ENCODE measurements around the gene ATP11C.
"Not testable (repeated sequence)": the region's sequence is repeated elsewhere in the genome, so short reads cannot be mapped to it uniquely, and the experiment has no call there.

The ATP11C gene

GRCh38 chrX:139924069-139924695 is 8.7 kb downstream of the ATP11C start:
- DNase-seq, result no peak

DNA sequence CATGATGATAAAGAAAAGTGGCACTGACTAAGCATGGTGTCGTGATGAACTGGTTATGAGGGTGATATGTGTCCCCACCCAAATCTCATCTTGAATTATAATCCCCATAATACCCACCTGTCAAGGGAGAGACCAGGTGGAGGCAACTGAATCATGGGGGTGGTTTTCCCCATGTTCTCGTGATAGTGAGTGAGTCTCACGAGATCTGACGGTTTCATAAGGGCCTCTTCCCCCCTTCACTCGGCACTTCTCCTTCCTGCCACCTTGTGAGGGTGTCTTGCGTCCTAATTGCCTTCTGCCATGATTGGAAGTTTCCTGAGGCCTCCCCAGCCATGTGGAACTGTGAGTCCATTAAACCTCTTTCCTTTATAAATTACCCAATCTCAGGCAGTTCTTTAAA is 11.7 kb downstream of the ATP11C start:
- not testable (repeated sequence) for DNase-seq

DNA sequence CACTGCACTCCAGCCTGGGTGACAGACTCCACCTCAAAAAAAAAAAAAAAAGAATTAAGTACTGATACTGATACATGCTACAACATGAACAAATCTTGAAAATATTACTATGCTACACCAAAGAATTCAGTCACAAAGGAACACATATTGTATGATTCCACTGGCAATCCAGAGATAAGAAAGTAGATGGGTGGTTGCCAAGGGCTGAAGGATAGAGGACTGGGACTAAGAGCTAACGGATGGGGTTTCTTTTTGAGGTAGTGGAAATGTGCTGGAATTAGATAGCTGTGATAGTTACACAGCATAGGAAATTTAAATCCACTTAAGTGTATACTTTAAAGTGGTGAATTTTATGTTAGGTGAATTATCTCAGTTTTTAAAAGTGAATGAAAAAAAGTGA is 12.5 kb downstream of the ATP11C start:
- no peak for DNase-seq

- no peak for DNase-seq
Measured at GRCh38 chrX:139914421-139914820, 18.4 kb downstream of the ATP11C start.

GRCh38 chrX:139909712-139910111 is 23.1 kb downstream of the ATP11C start:
- no peak for DNase-seq

- DNase-seq, result no peak
Measured at GRCh38 chrX:139907078-139907477, 25.8 kb downstream of the ATP11C start.

DNA sequence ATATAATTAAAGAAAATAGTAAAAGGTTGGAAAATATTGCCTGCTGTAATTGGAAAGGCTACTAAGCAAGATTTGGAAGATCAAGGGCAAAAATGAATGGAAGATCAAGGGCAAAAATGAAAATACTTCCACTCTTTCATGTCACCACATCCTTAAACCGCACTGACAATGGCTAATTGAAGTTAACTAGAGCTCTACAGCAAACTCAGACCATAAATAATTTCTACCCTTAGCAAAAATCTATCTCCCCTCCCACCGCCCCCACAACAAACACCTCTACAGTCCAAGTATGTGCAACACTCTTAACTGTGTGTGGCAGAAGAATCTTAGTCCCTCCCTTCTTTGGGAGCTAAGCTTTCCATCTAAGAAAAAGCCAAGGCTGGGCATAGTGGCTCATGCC is 27.1 kb downstream of the ATP11C start:
- no peak for DNase-seq

GRCh38 chrX:139905051-139905450 is 27.8 kb downstream of the ATP11C start:
- no peak for DNase-seq

DNA sequence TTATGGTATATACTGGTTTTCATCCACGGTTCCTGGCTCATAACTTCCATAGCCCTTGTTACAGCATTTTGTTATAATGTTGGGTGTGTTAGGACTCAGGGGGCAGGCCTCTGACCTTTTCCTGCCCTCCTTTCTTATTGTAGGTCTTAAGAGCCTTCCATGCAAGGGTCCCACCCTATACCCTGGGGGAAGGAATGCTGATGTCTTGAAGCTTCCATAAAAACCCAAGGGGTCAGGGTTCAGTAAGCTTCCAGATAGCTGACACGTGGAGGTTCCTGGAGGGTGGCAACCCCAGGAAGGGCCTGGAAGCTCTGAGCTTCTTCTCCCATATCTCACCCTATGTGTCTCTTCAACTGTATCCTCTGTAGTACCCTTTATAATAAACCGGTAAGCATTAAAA is 29.6 kb downstream of the ATP11C start:
- DNase-seq, result no peak

GRCh38 chrX:139902559-139902958 is 30.3 kb downstream of the ATP11C start:
- no peak for DNase-seq

DNA sequence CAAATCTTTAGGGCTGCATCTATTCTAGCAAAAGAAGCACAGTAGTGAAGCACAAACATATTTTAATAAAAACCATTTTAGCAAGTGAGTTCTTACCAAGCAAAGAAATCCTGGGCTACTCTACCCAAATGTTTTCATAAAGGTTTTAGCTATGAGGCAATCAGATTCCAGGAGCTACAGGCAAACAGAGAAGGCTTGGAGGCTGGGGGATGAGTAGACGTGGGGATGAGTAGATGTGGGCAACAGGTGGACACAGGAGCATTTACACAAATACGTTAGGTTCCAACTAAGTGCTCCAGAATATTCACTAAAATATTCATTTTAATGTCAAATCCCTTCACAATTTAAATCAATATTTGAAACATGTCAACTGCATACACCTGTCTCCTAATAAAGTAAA is 34.5 kb downstream of the ATP11C start:
- no peak for DNase-seq

DNA sequence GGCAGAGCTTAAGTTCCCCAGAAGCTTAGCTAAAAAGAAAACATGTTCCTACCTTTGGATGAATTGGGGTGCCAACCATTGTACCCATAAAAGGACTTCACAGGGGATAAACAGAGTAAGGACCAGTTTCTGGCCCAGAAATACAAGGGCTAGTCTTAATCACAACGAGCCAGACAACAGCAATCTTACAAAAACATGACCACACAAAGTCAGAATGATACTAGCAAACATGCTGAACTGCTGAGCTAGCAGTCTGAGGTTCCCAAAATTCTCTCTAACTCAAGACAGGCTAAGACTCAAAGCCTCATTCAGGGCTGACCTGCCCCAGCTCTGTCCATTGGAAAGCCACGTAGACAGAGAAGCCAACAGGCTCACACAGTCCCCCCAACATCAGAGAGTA is 40.3 kb downstream of the ATP11C start:
- DNase-seq, result no peak

GRCh38 chrX:139890991-139891700 is 41.7 kb downstream of the ATP11C start:
- no peak for DNase-seq

DNA sequence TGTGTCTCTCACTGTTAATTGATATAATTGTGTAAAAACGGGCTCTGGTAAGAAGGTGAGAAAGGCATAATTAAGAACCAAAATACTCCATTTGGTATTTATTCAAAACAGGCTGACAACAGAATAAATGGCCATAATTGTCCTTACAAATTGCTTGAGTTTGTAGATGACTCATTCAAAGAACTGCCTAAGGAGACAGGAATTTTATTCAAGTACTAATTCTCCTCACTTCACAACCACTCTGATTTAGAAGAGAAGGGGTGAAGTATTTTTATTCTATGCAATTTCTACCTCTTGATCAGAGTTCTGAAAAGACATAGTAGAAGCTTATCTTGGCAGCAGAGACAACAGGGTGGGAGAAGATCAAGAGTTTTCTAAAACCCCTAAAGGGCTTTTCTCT is 43.1 kb downstream of the ATP11C start:
- no peak for DNase-seq

- DNase-seq, result no peak
Measured at GRCh38 chrX:139883984-139884383, 48.9 kb downstream of the ATP11C start.

DNA sequence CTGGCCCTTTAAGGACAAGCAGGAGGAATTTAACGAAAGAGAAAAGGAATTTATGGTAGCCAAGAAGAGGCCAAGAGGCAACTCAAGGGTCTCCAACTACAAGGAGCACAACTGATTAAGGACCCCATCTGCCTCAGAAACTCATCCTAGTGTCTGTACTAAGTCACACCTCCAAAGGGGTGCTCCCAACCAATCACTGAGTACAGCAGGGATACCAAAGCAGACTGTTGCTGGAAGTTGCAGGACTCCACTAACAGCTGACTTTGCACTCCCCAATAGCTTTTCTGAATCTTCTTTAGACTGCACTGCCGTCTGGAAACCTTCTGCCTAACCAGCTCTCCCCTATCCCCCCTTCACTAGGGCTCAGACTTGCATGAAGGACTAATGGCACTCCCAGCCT is 50.6 kb downstream of the ATP11C start:
- no peak for DNase-seq

DNA sequence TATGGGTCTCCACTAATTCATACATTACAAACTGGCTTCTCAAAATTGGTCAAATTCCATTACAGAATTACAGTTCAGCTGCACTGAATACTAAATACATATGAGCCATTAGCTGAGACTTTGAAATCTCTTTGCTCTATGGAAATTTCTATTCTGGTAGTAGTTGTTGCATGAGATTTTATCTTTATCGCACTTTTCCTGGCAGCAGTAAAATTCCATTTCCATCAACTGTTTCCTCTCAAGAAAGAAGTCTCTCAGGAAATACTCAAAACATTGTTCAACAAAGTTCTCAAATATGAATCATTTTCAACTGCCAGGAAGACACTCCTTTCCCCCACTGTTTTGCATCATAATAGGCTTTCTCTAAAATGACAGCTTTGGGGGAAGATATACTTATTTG is 51.3 kb downstream of the ATP11C start:
- DNase-seq, result no peak

GRCh38 chrX:139881130-139881529 is 51.7 kb downstream of the ATP11C start:
- no peak for DNase-seq

DNA sequence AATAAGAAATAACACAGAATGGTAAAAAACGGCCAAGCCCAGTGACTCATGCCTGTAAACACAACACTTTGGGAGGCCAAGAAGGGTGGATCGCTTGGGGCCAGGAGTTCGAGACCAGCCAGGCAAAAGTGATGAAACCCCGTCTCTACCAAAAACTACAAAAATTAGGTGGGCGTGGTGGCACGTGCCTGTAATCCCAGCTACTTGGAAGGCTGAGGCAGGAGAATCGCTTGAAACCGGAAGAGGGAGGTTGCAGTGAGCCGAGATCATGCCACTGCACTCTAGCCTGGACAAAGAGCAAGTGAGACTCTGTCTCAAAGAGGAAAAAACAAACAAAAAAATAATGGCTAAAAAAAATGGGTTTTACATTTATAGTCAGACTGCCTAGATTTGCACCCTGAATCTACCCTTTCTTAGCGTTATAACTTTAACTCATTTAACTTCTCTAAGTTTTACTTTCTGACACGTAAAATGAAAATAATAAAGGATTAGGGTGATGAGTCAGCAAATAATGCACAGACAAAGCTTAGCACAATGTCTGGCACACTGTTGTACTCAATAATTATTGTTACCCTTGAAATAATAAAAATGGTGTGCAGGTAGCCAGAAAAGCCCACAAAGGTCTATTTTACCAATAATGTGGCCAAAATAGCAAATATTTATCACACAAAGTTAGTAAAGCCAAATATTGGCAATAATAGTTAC is 55.0 kb downstream of the ATP11C start:
- no peak for DNase-seq

GRCh38 chrX:139875841-139876240 is 57.0 kb downstream of the ATP11C start:
- DNase-seq, result no peak

DNA sequence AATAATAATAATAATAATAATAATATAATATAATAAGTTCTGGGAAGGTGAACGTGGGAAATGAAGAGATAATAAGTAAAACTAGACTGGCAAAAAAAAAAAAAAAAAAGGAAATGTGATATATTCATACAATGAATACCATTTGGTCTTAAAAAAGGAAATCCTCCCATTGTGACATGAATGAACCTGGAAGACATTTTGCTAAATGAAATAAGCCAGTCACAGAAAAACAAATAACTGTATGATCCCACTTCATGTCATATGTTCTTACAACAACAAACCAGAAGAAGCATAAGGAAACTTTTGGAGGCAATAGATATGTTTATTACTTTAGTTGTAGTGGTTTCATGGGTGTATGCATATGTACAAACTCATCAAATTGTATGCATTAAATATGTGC is 63.1 kb downstream of the ATP11C start:
- no peak for DNase-seq

DNA sequence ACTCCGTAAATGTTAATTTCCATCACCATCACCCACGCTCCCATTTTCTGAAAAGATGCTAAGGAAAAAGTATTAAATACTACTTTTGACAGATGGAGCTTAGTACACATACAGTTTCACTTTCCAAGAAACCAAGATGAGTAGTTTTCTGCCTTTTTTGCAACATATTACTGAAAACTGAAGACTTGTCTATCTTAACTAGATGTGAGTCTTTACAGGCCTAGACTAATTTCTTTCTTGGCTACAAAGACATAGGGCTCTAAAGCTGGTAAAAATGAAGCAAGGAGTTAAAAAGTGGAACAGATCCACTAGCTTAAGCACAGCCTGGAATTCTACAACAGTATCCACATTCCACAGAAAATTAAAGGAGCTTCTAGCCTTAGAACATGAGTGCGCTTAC is 68.2 kb downstream of the ATP11C start:
- no peak for DNase-seq

DNA sequence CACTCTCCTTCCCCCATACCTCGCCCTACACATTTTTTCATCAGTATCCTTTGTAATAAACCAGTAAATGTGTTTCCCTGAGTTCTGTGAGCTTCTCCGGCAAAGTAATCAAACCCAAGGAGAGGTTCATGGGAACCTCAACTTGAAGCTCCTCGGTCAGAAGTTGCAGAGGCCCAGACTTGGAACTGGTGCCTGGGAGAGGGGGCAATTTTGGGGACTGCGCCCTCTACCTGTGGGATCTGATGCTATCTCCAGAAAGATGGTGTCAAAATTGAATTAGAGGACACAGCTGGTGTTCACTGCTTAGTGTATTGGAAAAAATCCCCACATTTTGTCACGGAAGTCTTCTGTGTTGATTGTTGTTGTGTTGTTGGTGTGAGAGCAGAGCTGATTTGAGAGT is 70.6 kb downstream of the ATP11C start:
- no peak for DNase-seq

DNA sequence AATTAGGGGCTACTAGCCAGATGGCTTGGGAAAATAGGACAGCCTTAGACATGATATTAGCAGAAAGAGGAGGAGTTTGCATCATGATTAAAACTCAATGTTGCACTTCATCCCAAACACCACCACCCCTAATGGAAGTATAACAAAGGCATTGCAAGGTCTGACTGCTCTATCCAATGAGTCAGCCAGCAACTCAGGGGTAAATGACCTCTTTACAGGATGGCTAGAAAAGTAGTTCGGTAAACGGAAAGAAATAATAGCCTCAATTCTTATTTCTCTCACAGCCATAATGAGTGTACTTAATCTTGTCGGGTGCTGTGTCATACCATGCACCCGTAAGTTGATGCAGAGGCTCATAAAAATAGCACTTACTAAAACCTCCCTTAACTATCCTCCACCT is 76.0 kb downstream of the ATP11C start:
- not testable (repeated sequence) for DNase-seq

All from NCI-H1436 treated with DMSO at 0.1 percent for 48 hours (cell line).